Measurements from ENCODE around the gene SPINK2.

- no peak for TF ChIP-seq CTCF (IDR thresholded peaks at IDR 0.05)
- no peak for TF ChIP-seq POLR2A (IDR thresholded peaks at IDR 0.05)
Observed at GRCh38 chr4:56840559-56840958, 19.1 kb upstream of the SPINK2 start.

Measured in thyroid gland (tissue), 4 donors.